NCI-H187 (cell line): ENCODE measurements around the gene TBX20.

Experiments
- DNase-seq, 2 experiments: peaks; one replicate each; lab custom pipeline; 2025; lab: John Stamatoyannopoulos, UW

Gene TBX20

GRCh38 chr7:35253710-35254495, at the start of gene TBX20:
Gene TBX20, minus strand, starts transcription at chr7:35254100. Its CDS starts 480 bp downstream, at chr7:35253620.
- peak; percentile 22 to 35 for DNase-seq

- no peak for DNase-seq
These were observed 35.5 kb upstream of the TBX20 start for GRCh38 chr7:35289376-35289775.

- DNase-seq: no peak
These were observed 33.1 kb upstream of the TBX20 start for GRCh38 chr7:35286986-35287385.

GRCh38 chr7:35286422-35286821, 32.5 kb upstream of the TBX20 start:
- DNase-seq: no peak

- no peak for DNase-seq
These were observed 31.9 kb upstream of the TBX20 start for GRCh38 chr7:35285799-35286198.

GRCh38 chr7:35280902-35281301, 27.0 kb upstream of the TBX20 start:
- DNase-seq: no peak

- DNase-seq: no peak
These were observed 23.5 kb upstream of the TBX20 start for GRCh38 chr7:35277359-35277758.

GRCh38 chr7:35272246-35272645, 18.3 kb upstream of the TBX20 start:
- DNase-seq: no peak

GRCh38 chr7:35268953-35269352, 15.1 kb upstream of the TBX20 start:
- DNase-seq: no peak

- no peak for DNase-seq
These were observed 13.5 kb upstream of the TBX20 start for GRCh38 chr7:35267411-35267810.

- no peak for DNase-seq
These were observed 9.5 kb upstream of the TBX20 start for GRCh38 chr7:35263396-35263795.

GRCh38 chr7:35261476-35262285, 7.8 kb upstream of the TBX20 start:
- DNase-seq: no peak

GRCh38 chr7:35261041-35261440, 7.1 kb upstream of the TBX20 start:
- DNase-seq: no peak

- DNase-seq: no peak
These were observed 6.3 kb upstream of the TBX20 start for GRCh38 chr7:35260246-35260645.

GRCh38 chr7:35259523-35259908, 5.6 kb upstream of the TBX20 start:
- no peak for DNase-seq

GRCh38 chr7:35258868-35259522, 5.1 kb upstream of the TBX20 start:
- no peak for DNase-seq

- DNase-seq: no peak
These were observed 4.4 kb upstream of the TBX20 start for GRCh38 chr7:35258125-35258867.

- DNase-seq: no peak
These were observed 3.6 kb upstream of the TBX20 start for GRCh38 chr7:35257251-35258124.

- no peak for DNase-seq
These were observed 2.6 kb upstream of the TBX20 start for GRCh38 chr7:35256256-35257175.
